NCI-H2227 (cell line): Measurements from ENCODE around the gene MRAP2.
"Not testable (repeated sequence)": the region's sequence is repeated elsewhere in the genome, so short reads cannot be mapped to it uniquely, and the experiment has no call there.

Experiments
- DNase-seq: peaks from one replicate; lab custom pipeline; 2025; ENCODE audit not compliant: unreplicated experiment; lab: John Stamatoyannopoulos, UW

MRAP2 gene

DNA sequence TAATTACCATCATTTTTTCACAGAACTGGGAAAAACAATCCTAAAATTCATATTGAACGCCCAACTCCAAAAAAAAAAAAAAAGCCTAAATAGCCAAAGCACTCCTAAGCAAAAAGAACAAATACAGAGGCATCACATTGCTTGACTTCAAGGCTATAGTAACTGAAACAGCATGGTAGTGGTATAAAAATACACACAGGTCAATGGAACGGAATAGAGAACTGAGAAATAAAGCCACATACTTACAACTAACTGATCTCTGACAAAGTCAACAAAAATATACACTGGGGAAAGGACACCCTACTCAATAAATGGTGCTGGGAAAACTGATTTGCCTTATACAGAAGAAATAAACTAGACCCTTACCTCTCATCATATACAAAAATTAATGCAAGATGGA lies 89.6 kb downstream of the MRAP2 start:
- DNase-seq = no peak

DNA sequence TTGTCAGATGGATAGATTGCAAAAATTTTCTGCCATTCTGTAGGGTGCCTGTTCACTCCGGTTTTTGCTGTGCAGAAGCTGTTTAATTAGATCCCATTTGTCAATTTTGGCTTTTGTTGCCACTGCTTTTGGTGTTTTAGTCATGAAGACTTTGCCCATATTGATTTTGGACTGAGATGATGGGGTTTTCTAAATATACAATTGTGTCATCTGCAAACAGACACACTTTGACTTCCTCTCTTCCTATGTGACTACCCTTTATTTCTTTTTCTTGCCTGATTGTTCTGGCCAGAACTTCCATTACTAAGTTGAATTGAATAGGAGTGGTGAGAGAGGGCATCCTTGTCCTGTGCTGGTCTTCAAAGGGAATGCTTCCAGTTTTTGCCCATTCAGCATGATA lies 96.0 kb downstream of the MRAP2 start:
- DNase-seq = not testable (repeated sequence)

DNA sequence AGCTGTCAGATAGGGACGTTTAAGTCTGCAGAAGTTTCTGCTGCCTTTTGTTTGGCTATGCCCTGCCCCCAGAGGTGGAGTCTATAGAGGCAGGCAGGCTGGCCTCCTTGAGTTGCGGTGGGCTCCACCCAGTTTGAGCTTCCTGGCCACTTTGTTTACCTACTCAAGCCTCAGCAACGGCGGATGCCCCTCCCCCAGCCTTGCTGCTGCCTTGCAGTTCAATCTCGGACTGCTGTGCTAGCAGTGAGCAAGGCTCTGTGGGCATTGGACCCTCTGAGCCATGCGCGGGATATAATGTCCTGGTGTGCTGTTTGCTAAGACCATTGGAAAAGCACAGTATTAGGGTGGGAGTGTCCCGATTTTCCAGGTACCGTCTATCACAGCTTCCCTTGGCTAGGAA lies 99.8 kb downstream of the MRAP2 start:
- not testable (repeated sequence) for DNase-seq

DNA sequence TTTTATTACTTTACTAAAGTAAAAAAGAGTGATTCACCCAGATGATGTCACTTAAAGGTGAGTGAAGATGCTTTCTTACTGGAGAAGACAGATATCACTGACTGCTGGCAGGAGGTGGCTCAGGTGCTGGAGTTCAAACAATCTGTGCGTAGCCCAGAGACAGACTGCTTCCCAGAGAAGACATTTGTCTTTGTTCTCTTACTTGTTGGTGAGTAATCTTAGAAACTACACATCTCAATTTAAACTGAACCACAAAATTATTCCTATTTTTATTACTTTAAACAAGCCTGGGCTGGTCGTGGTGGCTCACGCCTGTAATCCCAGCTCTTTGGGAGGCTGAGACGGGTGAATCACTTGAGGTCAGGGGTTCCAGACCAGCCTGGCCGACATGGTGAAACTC lies 101.7 kb downstream of the MRAP2 start:
- DNase-seq = no peak

DNA sequence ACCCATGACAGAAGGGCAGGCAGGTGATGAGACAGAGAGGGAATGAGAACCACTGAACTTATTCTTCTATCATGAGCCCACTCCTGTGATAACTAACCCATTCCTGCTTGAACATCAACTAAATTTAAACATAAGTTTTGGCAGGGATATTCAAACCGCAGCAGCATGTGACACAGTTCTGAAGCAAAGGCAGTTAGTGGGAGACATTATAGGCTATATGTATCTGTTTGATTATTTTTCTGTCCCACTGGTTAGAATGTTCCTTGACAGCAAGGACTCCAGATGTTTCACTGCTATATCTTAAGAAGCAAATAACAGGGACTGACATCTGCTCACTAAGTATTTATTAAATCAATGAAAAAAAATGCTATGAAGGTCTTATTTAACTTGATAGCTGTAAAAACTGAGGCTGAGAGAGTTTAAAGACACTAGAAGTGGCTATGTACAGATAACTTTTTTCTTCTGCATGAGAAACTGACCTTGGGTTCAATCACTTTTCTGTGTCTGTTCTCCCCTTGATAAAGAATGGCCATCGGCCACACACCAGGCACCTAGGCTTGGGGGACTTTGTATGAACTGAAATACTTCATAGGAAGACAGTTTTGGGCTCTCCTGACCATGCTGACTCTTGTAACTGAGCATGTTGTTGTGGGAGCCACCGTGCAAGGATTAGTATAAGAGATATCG lies 102.9 kb downstream of the MRAP2 start:
- DNase-seq = no peak

DNA sequence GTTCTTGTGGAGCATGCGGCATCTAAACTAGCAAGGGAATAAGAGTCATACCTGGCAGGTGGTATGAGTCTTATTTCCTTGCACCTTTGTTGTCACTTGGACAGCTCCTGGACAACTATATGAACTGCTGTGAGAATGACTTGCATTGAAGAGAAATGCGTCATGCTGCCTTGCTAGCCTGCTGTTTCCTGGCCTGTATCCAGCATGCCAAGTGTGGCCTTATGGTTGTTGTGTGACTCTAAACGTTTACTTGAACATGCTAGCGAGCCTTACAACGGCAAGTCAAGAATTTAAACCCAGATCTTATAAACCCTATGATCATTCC lies 103.4 kb downstream of the MRAP2 start:
- no peak for DNase-seq

DNA sequence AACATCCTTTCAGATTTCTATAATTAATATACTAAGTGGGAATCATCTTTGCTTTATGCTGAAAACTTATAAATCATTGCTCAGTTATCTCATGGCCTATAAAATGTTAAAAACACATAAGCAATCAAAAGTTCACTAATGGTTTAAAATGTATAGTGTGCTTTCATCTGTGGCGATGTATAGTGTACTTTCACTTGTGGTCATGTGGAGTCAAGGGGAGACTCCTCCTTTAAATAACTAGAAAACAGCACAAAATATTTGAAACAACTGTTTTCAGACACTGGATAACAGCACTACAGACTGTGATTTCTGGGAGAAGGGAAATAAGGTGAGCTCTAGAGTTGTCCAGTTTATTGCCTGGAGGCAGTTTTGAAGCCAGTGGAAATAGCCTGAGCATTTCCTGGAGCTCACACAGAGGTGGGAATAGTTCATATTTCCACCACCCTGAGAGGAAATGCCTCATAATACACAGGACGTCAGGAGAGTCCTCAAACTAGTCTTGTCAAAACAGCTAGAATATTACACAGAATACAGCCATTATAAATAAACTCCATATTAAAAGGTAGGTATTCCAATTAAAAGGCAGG lies 104.5 kb downstream of the MRAP2 start:
- no peak for DNase-seq

DNA sequence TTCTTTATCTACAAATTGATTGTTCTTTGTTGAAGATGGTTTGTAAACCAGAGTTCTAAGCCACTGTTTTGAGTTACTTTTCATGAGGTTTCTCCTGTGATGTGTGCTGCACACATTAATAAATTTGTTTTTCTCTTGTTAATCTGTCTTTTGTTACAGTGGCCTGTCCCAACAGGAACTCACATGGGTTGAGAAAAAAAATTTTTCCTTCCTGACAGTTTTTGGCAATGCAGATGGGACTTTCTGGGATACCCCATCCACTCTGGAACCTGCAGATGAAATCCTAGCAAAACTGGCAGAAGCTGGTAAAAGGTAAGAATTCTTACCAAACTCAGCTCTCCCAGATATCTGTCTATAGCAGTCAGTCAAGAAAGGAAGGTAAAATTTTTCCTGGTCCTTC lies 105.7 kb downstream of the MRAP2 start:
- DNase-seq = no peak
